IMR-90 (cell line): ENCODE results near the gene SLC35F6. TPM values are rescaled to one million over a fixed set of nuclear protein-coding genes. Genes with fewer than 3 reads are reported as not detected.

Experiments used
- ATAC-seq: fragments of 200-7000 bp; cut with Tn5 transposase; 2 replicates; pipeline ENCODE4 v1.9.1; 2020; ENCODE audit warnings: low read depth, mild to moderate bottlenecking, moderate library complexity
- BruUV-seq: library from RNA; stranded (reverse); fragments of 400-500 nt; replicated peaks from 2 replicates; lab custom pipeline; 2021; lab: Mats Ljungman, UMichigan
- CTCF ChIA-PET: fragments of 300-600 bp; formaldehyde crosslinking; extraction: SDS; loops from one replicate; lab custom pipeline; 2021; ENCODE audit warnings: antibody characterized with exemption; lab: Yijun Ruan, JAX
- POLR2A ChIA-PET: fragments of 300-600 bp; sonication (Branson Sonifier 250); formaldehyde crosslinking; loops from one replicate; lab custom pipeline; 2022; ENCODE audit warnings: antibody characterized with exemption; ENCODE audit not compliant: unreplicated experiment; lab: Charles Lee
- DNase-seq: peaks from one replicate; pipeline ENCODE4 v3.0.0; 2013
- H2AFZ ChIP-seq: replicated peaks from 2 replicates; pipeline ENCODE3; 2013; ENCODE audit warnings: low read length, mild to moderate bottlenecking; ENCODE audit not compliant: poor library complexity
- H2AK5ac ChIP-seq: 2 replicates; pipeline ENCODE4 v1.6.1; 2013; ENCODE audit warnings: low read depth, low read length, inconsistent platforms
- H2AK9ac ChIP-seq: replicated peaks from 2 replicates; pipeline ENCODE3; 2013; ENCODE audit warnings: mild to moderate bottlenecking, low read depth, low read length, moderate library complexity; ENCODE audit not compliant: poor library complexity
- H2BK120ac ChIP-seq: 2 replicates; pipeline ENCODE4 v1.6.1; 2013; ENCODE audit warnings: low read depth, low read length, inconsistent platforms
- H2BK15ac ChIP-seq: 3 replicates; pipeline ENCODE4 v1.6.1; 2013; ENCODE audit warnings: low read depth, low read length, inconsistent platforms
- H2BK20ac ChIP-seq: 2 replicates; pipeline ENCODE4 v1.6.1; 2013; ENCODE audit warnings: low read depth, mild to moderate bottlenecking, inconsistent platforms, low read length, moderate library complexity
- H2BK5ac ChIP-seq: 2 replicates; pipeline ENCODE4 v1.6.1; 2013; ENCODE audit warnings: mild to moderate bottlenecking, low read depth, low read length, inconsistent platforms; ENCODE audit not compliant: poor library complexity, severe bottlenecking
- H3K14ac ChIP-seq: replicated peaks from 2 replicates; pipeline ENCODE4 v1.6.1; 2013; ENCODE audit warnings: low read depth, low read length, inconsistent platforms
- H3K18ac ChIP-seq: 2 replicates; pipeline ENCODE4 v1.6.1; 2013; ENCODE audit warnings: low read depth, low read length, control low read depth
- H3K23ac ChIP-seq: 2 replicates; pipeline ENCODE4 v1.6.1; 2013; ENCODE audit warnings: low read depth, low read length, inconsistent platforms
- H3K27ac ChIP-seq: 2 replicates; pipeline ENCODE4 v1.5.1; 2013; ENCODE audit warnings: mild to moderate bottlenecking, control low read depth, low read length; ENCODE audit not compliant: insufficient read depth
- H3K27me3 ChIP-seq: 2 replicates; pipeline ENCODE4 v1.6.1; 2013; ENCODE audit warnings: low read length; ENCODE audit not compliant: control insufficient read depth, insufficient read depth
- H3K36me3 ChIP-seq: 2 replicates; pipeline ENCODE4 v1.6.1; 2013; ENCODE audit warnings: low read length, mixed read lengths; ENCODE audit not compliant: control insufficient read depth, insufficient read depth
- H3K4ac ChIP-seq: 2 replicates; pipeline ENCODE4 v1.6.1; 2013; ENCODE audit warnings: low read depth, low read length, inconsistent platforms
- H3K4me1 ChIP-seq: 2 replicates; pipeline ENCODE4 v1.6.1; 2013; ENCODE audit warnings: low read length, mixed read lengths; ENCODE audit not compliant: control insufficient read depth, insufficient read depth
- H3K4me2 ChIP-seq: 2 replicates; pipeline ENCODE4 v1.6.1; 2013; ENCODE audit warnings: low read depth, mild to moderate bottlenecking, control low read depth, low read length, moderate library complexity
- H3K4me3 ChIP-seq: 2 replicates; pipeline ENCODE4 v1.5.1; 2013; ENCODE audit warnings: low read depth, mild to moderate bottlenecking, control low read depth, low read length, moderate library complexity; ENCODE audit not compliant: insufficient read depth
- H3K56ac ChIP-seq: 2 replicates; pipeline ENCODE4 v1.6.1; 2013; ENCODE audit warnings: low read length, inconsistent platforms; ENCODE audit not compliant: insufficient read depth; ENCODE audit errors: extremely low read depth
- H3K79me1 ChIP-seq, 2 experiments: 2 replicates each; pipeline ENCODE4 v1.6.1; 2013; ENCODE audit warnings: low read length in 2 of 2, inconsistent platforms in 1 of 2, low read depth in 1 of 2
- H3K9ac ChIP-seq: 2 replicates; pipeline ENCODE4 v1.6.1; 2013; ENCODE audit warnings: low read depth, low read length, control low read depth
- H3K9me1 ChIP-seq: 2 replicates; pipeline ENCODE4 v1.6.1; 2013; ENCODE audit warnings: low read length, inconsistent platforms; ENCODE audit not compliant: insufficient read depth
- H3K9me3 ChIP-seq: 2 replicates; pipeline ENCODE4 v1.6.1; 2013; ENCODE audit warnings: low read length; ENCODE audit not compliant: control insufficient read depth, insufficient read depth
- H4K20me1 ChIP-seq: 2 replicates; pipeline ENCODE4 v1.6.1; 2013; ENCODE audit warnings: low read length, inconsistent platforms; ENCODE audit not compliant: insufficient read depth
- H4K5ac ChIP-seq: 2 replicates; pipeline ENCODE4 v1.6.1; 2013; ENCODE audit warnings: mild to moderate bottlenecking, low read depth, low read length, control low read depth
- H4K8ac ChIP-seq, 2 experiments: 2 replicates each; pipeline ENCODE4 v1.6.1; 2013; ENCODE audit warnings: low read depth in 2 of 2, low read length in 2 of 2, control low read depth in 1 of 2, inconsistent platforms in 1 of 2
- H4K91ac ChIP-seq: 2 replicates; pipeline ENCODE4 v1.6.1; 2013; ENCODE audit warnings: low read depth, low read length, inconsistent platforms; ENCODE audit not compliant: insufficient read depth
- MAFK ChIP-seq: IDR thresholded peaks from 2 replicates; pipeline ENCODE4 v1.6.1; 2012; ENCODE audit warnings: low read depth, low read length, improper control_type of control experiment
- SMC3 ChIP-seq: fragments of 150-350 bp; IDR thresholded peaks from 2 replicates; pipeline ENCODE4 v1.6.1; 2016; ENCODE audit warnings: low read depth, mild to moderate bottlenecking, antibody characterized with exemption, low read length, moderate library complexity
- WGBS, 2 experiments: methylation state at CpG; one replicate each; pipeline versions ENCODE4 v1.1.5 to v1.1.7; 2013; ENCODE audit warnings: missing lambda C conversion rate in 2 of 2; ENCODE audit not compliant: insufficient read length in 1 of 2; ENCODE audit errors: extremely low coverage in 2 of 2; 5-methylcytosine and 5-hydroxymethylcytosine counted together
- dilution Hi-C: fragments of 300-500 bp; cut with HindIII; formaldehyde crosslinking; loops from one replicate; pipeline ENCODE4 v1.14.3; 2018; ENCODE audit warnings: low sequenced_read_pairs; ENCODE audit not compliant: unreplicated experiment
- in situ Hi-C: fragments of 300-500 bp; cut with MboI; formaldehyde crosslinking; loops from 3 replicates; pipeline ENCODE4 v1.14.3; 2019; ENCODE audit warnings: low sequenced_read_pairs, inconsistent platforms, mixed read lengths
- intact Hi-C: fragments of 100-400 bp; cut with micrococcal nuclease; formaldehyde crosslinking; loops from 2 replicates; pipeline ENCODE4 v1.10.0; 2022
- polyA plus RNA-seq, 3 experiments: library from polyadenylated mRNA; depleted of rRNA; stranded (reverse); fragments of >200 nt; gene quantifications; 2 replicates each; pipeline ENCODE4 v1.2.3, GENCODE V29; 2012; ENCODE audit warnings: low replicate concordance in 1 of 3
- total RNA-seq: library from RNA; depleted of rRNA; stranded (reverse); fragments of >200 nt; gene quantifications from 2 replicates; pipeline ENCODE4 v1.2.3, GENCODE V29; 2012

The SLC35F6 gene
- total and polyA plus RNA-seq, 2 of the 4 experiments (the other 2 are of a cell fraction) = 19.1 to 30.6 TPM

- no peak overlapping the region for H3K4ac ChIP-seq
- in situ Hi-C loops = no loop called here
- H4K91ac ChIP-seq = no peak overlapping the region
- H4K8ac ChIP-seq = no peak overlapping the region
- no peaks in the 10 kb centered on the region for H4K20me1 ChIP-seq
- H3K14ac ChIP-seq = no peak overlapping the region
- H3K4me3 ChIP-seq = no peak overlapping the region
- no peak overlapping the region for H3K4me2 ChIP-seq
- dilution Hi-C loops = no loop called here
- H3K9me3 ChIP-seq = no peaks in the 10 kb centered on the region
- CTCF ChIA-PET = no interaction called here
- no peaks in the 10 kb centered on the region for H3K9me1 ChIP-seq
- H3K18ac ChIP-seq = no peak overlapping the region
- 60% methylated on average over 1 of the region's 9 CpGs; no CpG with 5 or more reads in 1 of the 2 experiments for WGBS, 2 experiments
- no peak overlapping the region for H2AK9ac ChIP-seq
- no peak overlapping the region for H3K56ac ChIP-seq
- no peak overlapping the region for H2AK5ac ChIP-seq
- H4K5ac ChIP-seq = no peak overlapping the region
- no peak overlapping the region for H2BK5ac ChIP-seq
- no peak overlapping the region for H3K9ac ChIP-seq
- no peaks in the 10 kb centered on the region for H3K36me3 ChIP-seq
- H2BK20ac ChIP-seq = no peak overlapping the region
- POLR2A ChIA-PET = no interaction called here
- no peak overlapping the region for H2AFZ ChIP-seq
- TF ChIP-seq MAFK = 0 out of 2 replicates have a peak, but pooled peaks have one; percentile 35
- TF ChIP-seq SMC3 = no peak
- DNase-seq (no peak), ATAC-seq (no peak)
- no peak overlapping the region for H3K27ac ChIP-seq
- no TSS peak for BruUV-seq
- intact Hi-C loops = no loop called here
- H2BK120ac ChIP-seq = no peak overlapping the region
- H2BK15ac ChIP-seq = no peak overlapping the region
- H3K27me3 ChIP-seq = peaks cover 29% of the 10 kb centered on the region; the same call in 1 of the 2 replicates
- no peak overlapping the region for H3K23ac ChIP-seq
- no peaks in the 10 kb centered on the region for H3K4me1 ChIP-seq
- H3K79me1 ChIP-seq = no peaks in the 10 kb centered on the region
Measured at GRCh38 chr2:26733413-26733812, 30.7 kb upstream of the SLC35F6 start.
